Panc1 (cell line): ENCODE results near the gene PLA2G1B. TPM values are rescaled to one million over a fixed set of nuclear protein-coding genes. Genes with fewer than 3 reads are reported as not detected.

Experiments used
- ATAC-seq: fragments of 200-7000 bp; cut with Tn5 transposase; 2 replicates; pipeline ENCODE4 v1.9.1; 2020; ENCODE audit warnings: mild to moderate bottlenecking, moderate library complexity
- BruUV-seq: library from RNA; stranded (reverse); fragments of 400-500 nt; replicated peaks from 2 replicates; lab custom pipeline; 2021; lab: Mats Ljungman, UMichigan
- CTCF ChIA-PET: fragments of 300-600 bp; sonication (Branson Sonifier 250); formaldehyde crosslinking; loops from one replicate; lab custom pipeline; 2022; ENCODE audit warnings: antibody characterized with exemption; lab: Charles Lee
- POLR2A ChIA-PET: fragments of 300-600 bp; sonication (Branson Sonifier 250); formaldehyde crosslinking; loops from one replicate; lab custom pipeline; 2022; ENCODE audit warnings: antibody characterized with exemption; lab: Charles Lee
- DNase-seq: peaks from one replicate; pipeline ENCODE4 v3.0.0-alpha.2; 2010; ENCODE audit warnings: low read depth, low spot score
- H3K27ac ChIP-seq: 2 replicates; pipeline ENCODE4 v1.5.1; 2011; ENCODE audit warnings: mild to moderate bottlenecking, low read length, inconsistent platforms
- H3K27me3 ChIP-seq: fragments of 200-500 bp; sonication (Bioruptor generic); 2 replicates; pipeline ENCODE4 v1.6.0; 2014; ENCODE audit warnings: low read length, inconsistent platforms; ENCODE audit not compliant: control insufficient read depth, insufficient read depth
- H3K36me3 ChIP-seq: fragments of 200-500 bp; sonication (Bioruptor generic); 2 replicates; pipeline ENCODE4 v1.5.1; 2014; ENCODE audit warnings: inconsistent platforms, mild to moderate bottlenecking, low read length, moderate library complexity; ENCODE audit not compliant: control insufficient read depth, insufficient read depth
- H3K4me1 ChIP-seq: 2 replicates; pipeline ENCODE4 v1.5.1; 2011; ENCODE audit warnings: inconsistent platforms, mild to moderate bottlenecking, low read length, moderate library complexity; ENCODE audit not compliant: control insufficient read depth, insufficient read depth
- H3K4me3 ChIP-seq, 2 experiments: 2 replicates each; pipeline ENCODE4 v1.5.1; 2011 to 2012; ENCODE audit warnings: low read depth in 2 of 2, low read length in 2 of 2, mild to moderate bottlenecking in 2 of 2, inconsistent platforms in 1 of 2, moderate library complexity in 1 of 2
- H3K9me3 ChIP-seq: fragments of 200-500 bp; sonication (Bioruptor generic); 2 replicates; pipeline ENCODE4 v1.5.1; 2014; ENCODE audit warnings: low read depth, mild to moderate bottlenecking, inconsistent platforms, low read length, moderate library complexity; ENCODE audit not compliant: control insufficient read depth, insufficient read depth
- CTCF ChIP-seq: fragments of 450-650 bp; IDR thresholded peaks from 2 replicates; pipeline ENCODE4 v1.5.1; 2017; ENCODE audit warnings: mild to moderate bottlenecking
- POLR2AphosphoS5 ChIP-seq: IDR thresholded peaks from 2 replicates; pipeline ENCODE4 v1.6.1; 2012; ENCODE audit warnings: mild to moderate bottlenecking, low read depth, low read length, moderate library complexity
- REST ChIP-seq, 2 experiments: IDR thresholded peaks; 2 replicates each; pipeline ENCODE4 v1.6.1; 2011 to 2012; ENCODE audit warnings: low read depth in 2 of 2, control low read depth in 1 of 2, low read length in 1 of 2, mild to moderate bottlenecking in 1 of 2, moderate library complexity in 1 of 2; ENCODE audit not compliant: insufficient read depth in 1 of 2
- SIN3A ChIP-seq: IDR thresholded peaks from 2 replicates; pipeline ENCODE4 v1.6.1; 2012; ENCODE audit warnings: low read depth, mild to moderate bottlenecking, low read length, moderate library complexity, borderline replicate concordance; ENCODE audit not compliant: insufficient read depth
- TCF7L2 ChIP-seq: IDR thresholded peaks from 2 replicates; pipeline ENCODE4 v1.6.1; 2011; ENCODE audit warnings: mild to moderate bottlenecking, low read depth, low read length, inconsistent platforms
- in situ Hi-C: cut with HindIII; loops from 2 replicates; pipeline ENCODE4 v1.10.0; 2016; ENCODE audit warnings: low sequenced_read_pairs, low pct_unique_long_range_greater_than_20kb
- intact Hi-C: fragments of 100-400 bp; cut with micrococcal nuclease; formaldehyde crosslinking; loops from one replicate; pipeline ENCODE4 v1.10.0; 2022; ENCODE audit not compliant: unreplicated experiment
- total RNA-seq: library from RNA; stranded (reverse); gene quantifications from one replicate; pipeline ENCODE4 v1.2.1, GENCODE V29; 2021; ENCODE audit not compliant: unreplicated experiment

The PLA2G1B gene
- total RNA-seq, 1 experiment from 2014 or later: 0.69 TPM

DNA sequence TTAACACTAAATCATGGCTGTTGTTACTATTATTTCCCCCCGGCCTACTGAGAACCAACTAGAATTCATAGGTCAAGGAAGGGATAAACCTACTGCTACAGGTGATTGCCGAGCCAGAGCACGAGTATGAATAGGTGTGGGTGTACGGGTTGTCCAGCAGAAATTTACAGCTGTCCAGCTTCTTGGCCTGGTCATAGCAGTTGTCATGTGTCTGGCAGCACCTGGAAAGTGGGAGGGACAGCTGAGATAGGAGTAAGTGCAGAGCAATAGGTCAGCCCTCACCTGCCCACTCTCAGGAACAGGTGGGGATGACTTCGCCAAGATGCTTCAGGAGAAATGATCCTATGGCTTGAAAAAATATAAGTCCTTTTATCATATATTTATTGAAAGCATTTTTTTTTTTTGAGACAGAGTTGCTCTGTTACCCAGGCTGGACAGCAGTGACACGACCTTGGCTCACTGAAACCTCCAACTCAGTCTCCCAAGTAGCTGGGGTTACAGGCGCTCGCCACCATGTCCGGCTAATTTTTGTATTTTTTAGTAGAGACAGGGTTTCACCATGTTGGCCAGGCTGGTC, 2.6 kb downstream of the PLA2G1B start:
- TF ChIP-seq TCF7L2 (no peak), CTCF (no peak), REST (IDR thresholded peaks at IDR 0.05; ENCODE audit: insufficient read depth in 1 of 2, low read depth in 2 of 2, low read length in 1 of 2) (no peak), POLR2AphosphoS5 (no peak), SIN3A (no peak)
- H3K4me1 ChIP-seq: 0 out of 2 replicates have a peak, but pooled peaks cover 4% of the 10 kb centered on the region
- POLR2A ChIA-PET: no interaction called here
- CTCF ChIA-PET: interaction anchor here (0.7 kb wide), 1 partner anchor 57 kb away, joined by 4 read pairs; no protein-coding TSS in a partner anchor
- no peaks in the 10 kb centered on the region for H3K36me3 ChIP-seq
- in situ Hi-C loops: no loop called here
- DNase-seq: no peak
- no peak overlapping the region for H3K4me3 ChIP-seq
- H3K27ac ChIP-seq: no peak overlapping the region
- H3K9me3 ChIP-seq: no peaks in the 10 kb centered on the region
- H3K27me3 ChIP-seq: no peaks in the 10 kb centered on the region
- ATAC-seq: no peak; the same call in 1 of the 2 replicates
- intact Hi-C loops: loop anchor here (1.0 kb wide), 1 partner anchor 109 kb away; no protein-coding TSS in a partner anchor
- BruUV-seq: no TSS peak

GRCh38 chr12:120323772-120324171, 3.8 kb downstream of the PLA2G1B start:
- Histone ChIP-seq H3K4me3 (no peak overlapping the region), H3K27ac (no peak overlapping the region), H3K4me1 (0 out of 2 replicates have a peak, but pooled peaks cover 4% of the 10 kb centered on the region), H3K27me3 (no peaks in the 10 kb centered on the region), H3K9me3 (no peaks in the 10 kb centered on the region), H3K36me3 (no peaks in the 10 kb centered on the region)
- DNase-seq: no peak
- no peak for ATAC-seq
- TF ChIP-seq POLR2AphosphoS5 (no peak), TCF7L2 (no peak), REST (IDR thresholded peaks at IDR 0.05; ENCODE audit: insufficient read depth in 1 of 2, low read depth in 2 of 2, low read length in 1 of 2) (no peak), CTCF (no peak), SIN3A (no peak)
- POLR2A ChIA-PET: interaction anchor here (0.7 kb wide), 1 partner anchor 12 kb away, joined by 4 read pairs; no protein-coding TSS in a partner anchor
- CTCF ChIA-PET: interaction anchor here (1.1 kb wide), 1 partner anchor 11 kb away, joined by 3 read pairs; no protein-coding TSS in a partner anchor
- intact Hi-C loops (no loop called here), in situ Hi-C loops (no loop called here)
- BruUV-seq: no TSS peak
